Measurements from ENCODE around the gene BLMH. TPM values are rescaled to one million over a fixed set of nuclear protein-coding genes. Genes with fewer than 3 reads are reported as not detected.

The BLMH gene
- total RNA-seq, 1 experiment from 2014 or later = 51.2 TPM

GRCh38 chr17:30221346-30221745 lies 70.4 kb downstream of the BLMH start (continued):
- no peak for TF ChIP-seq ZNF274 (IDR thresholded peaks at IDR 0.05; ENCODE audit: low read depth, low read length)
- TF ChIP-seq EZH2phosphoT487 (IDR thresholded peaks at IDR 0.05; ENCODE audit: borderline replicate concordance) = no peak
- TF ChIP-seq JUND (IDR thresholded peaks at IDR 0.05) = no peak
- TF ChIP-seq YY1 (IDR thresholded peaks at IDR 0.05; ENCODE audit: extremely low read depth, insufficient replicate concordance, low read depth, low read length) = no peak

- TF ChIP-seq JUND (IDR thresholded peaks at IDR 0.05) = no peak
- no peak for TF ChIP-seq SRF (IDR thresholded peaks at IDR 0.05; ENCODE audit: low read depth)
- TF ChIP-seq ZFX (IDR thresholded peaks at IDR 0.05) = no peak
- TF ChIP-seq EZH2phosphoT487 (IDR thresholded peaks at IDR 0.05; ENCODE audit: borderline replicate concordance) = no peak
- TF ChIP-seq POLR2A (IDR thresholded peaks at IDR 0.05; ENCODE audit: borderline replicate concordance, extremely low read depth, insufficient read depth, insufficient read length) = no peak
- TF ChIP-seq CTCF (IDR thresholded peaks at IDR 0.05 in 2 of 3, conservative IDR thresholded peaks at IDR 0.05 in 1 of 3; ENCODE audit: borderline replicate concordance in 1 of 3, insufficient read depth in 1 of 3, low read depth in 2 of 3, low read length in 2 of 3) = no peak
- no peak for TF ChIP-seq RAD21 (IDR thresholded peaks at IDR 0.05; ENCODE audit: low read depth)
- TF ChIP-seq FOSL1 (IDR thresholded peaks at IDR 0.05; ENCODE audit: low read depth) = no peak
- no peak for TF ChIP-seq ELF1 (IDR thresholded peaks at IDR 0.05; ENCODE audit: borderline replicate concordance, low read depth)
- no peak for TF ChIP-seq YY1 (IDR thresholded peaks at IDR 0.05; ENCODE audit: extremely low read depth, insufficient replicate concordance, low read depth, low read length)
- TF ChIP-seq MAX (IDR thresholded peaks at IDR 0.05) = no peak
- TF ChIP-seq TCF7L2 (IDR thresholded peaks at IDR 0.05; ENCODE audit: borderline replicate concordance, extremely low read depth, insufficient read depth, insufficient read length) = no peak
- Histone ChIP-seq H3K9me2 (ENCODE audit: insufficient read depth) (no peaks in the 10 kb centered on the region), H3K4me3 (replicated peaks in 1 of 2; ENCODE audit: low read depth in 1 of 2, low read length in 2 of 2) (no peak overlapping the region), H3K9ac (ENCODE audit: low read length) (no peak overlapping the region), H3K4me2 (ENCODE audit: low read length) (no peak overlapping the region), H4K20me1 (ENCODE audit: insufficient read depth) (no peaks in the 10 kb centered on the region), H3K79me2 (ENCODE audit: insufficient read depth, low read length) (no peaks in the 10 kb centered on the region), H3K27me3 (ENCODE audit: insufficient read depth, low read length) (no peaks in the 10 kb centered on the region), H3K27ac (ENCODE audit: low read depth, low read length) (no peak overlapping the region), H2AFZ (ENCODE audit: low read depth, low read length, poor library complexity, severe bottlenecking) (no peak overlapping the region), H3K36me3 (ENCODE audit: control insufficient read depth in 1 of 2, insufficient read depth in 2 of 2, low read length in 2 of 2) (no peaks in the 10 kb centered on the region), H3K4me1 (ENCODE audit: control insufficient read depth in 1 of 2, insufficient read depth in 2 of 2, low read length in 2 of 2) (peaks cover 0 to 9% of the 10 kb centered on the region in 2 experiments; a peak in 1 of 4 replicates), H3K9me3 (ENCODE audit: control insufficient read depth in 1 of 2, insufficient read depth in 1 of 2, low read depth in 1 of 2, low read length in 2 of 2) (no peaks in the 10 kb centered on the region)
- ChIA-PET RAD21 (ENCODE audit: low non-redundant PET in 1 of 2, low total read pairs in 2 of 2, uncharacterized antibody in 2 of 2, unreplicated experiment in 2 of 2) (no interaction called here), CTCF (no interaction called here), POLR2A (no interaction called here)
- no TSS peak for BruUV-seq (replicated peaks)
- no peak for DNase-seq (ENCODE audit: low read depth, low spot score)
- no peak for ATAC-seq
- intact Hi-C loops (cut with micrococcal nuclease) = no loop called here
These were observed 71.3 kb downstream of the BLMH start for GRCh38 chr17:30220414-30220813.
